Hematopoietic multipotent progenitor cell treated with erythropoietin and hydrocortisone succinate and interleukin-3 and kit ligand, for 6 days (in vitro differentiated cells): ENCODE data around the gene MSL1.

ENCODE experiments used
- DNase-seq: peaks from one replicate; pipeline ENCODE4 v3.0.0-alpha.2; 2015

Gene MSL1

DNA sequence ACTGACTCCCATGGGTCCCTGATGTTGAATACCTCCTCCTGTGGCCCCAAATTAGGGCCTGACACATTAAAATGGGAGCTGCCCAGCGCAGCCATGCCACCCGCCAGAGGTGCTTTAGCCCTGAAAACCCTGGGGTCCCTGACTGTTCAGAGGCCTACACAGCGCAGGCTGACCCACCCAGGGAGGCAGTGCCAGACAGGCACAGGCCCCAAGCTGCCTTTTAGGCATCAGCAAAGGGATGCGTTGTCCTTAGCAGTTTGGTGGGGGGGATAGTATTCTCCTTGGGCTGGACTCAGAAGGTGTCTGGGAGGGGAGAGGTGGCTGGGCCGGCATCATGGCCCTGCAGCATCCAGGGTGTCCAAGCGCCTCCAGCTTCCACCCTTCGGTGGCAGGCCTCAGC, 56.9 kb downstream of the MSL1 start:
- no peak for DNase-seq

DNA sequence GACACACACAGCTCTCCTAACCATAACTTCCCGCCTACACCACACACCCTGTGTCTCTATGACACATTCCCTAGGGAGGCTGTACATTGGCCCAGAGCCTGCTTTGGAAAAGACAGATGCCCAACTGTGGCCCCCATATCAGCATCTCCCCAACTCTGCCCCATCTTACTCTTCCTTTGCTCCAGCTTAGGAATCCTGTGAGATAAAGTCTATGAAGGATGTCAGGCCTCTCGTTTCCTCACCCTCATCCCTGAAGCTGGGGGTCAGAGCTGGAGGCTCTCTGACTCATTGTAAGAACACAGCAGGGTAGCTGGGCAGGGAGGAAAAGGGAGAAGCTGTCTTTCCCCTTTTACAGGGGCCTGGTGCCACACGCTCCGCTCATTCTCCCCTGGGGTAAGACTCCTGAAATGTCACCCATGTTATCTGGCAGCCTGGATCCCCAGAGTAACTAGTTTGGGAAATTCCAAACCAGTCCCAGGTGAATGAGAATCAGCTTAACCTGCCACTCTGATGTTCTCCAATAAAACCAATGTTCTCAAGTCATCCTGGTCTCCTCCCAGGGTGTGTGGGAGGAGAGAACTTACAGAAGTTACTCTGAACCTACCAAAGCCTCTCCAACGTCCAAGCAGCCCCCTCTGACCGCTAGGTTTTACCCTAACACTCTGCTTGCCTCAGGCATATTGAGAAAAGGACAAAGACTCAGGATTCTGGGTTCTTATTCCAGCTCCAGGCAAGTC, 58.3 kb downstream of the MSL1 start:
- no peak for DNase-seq

DNA sequence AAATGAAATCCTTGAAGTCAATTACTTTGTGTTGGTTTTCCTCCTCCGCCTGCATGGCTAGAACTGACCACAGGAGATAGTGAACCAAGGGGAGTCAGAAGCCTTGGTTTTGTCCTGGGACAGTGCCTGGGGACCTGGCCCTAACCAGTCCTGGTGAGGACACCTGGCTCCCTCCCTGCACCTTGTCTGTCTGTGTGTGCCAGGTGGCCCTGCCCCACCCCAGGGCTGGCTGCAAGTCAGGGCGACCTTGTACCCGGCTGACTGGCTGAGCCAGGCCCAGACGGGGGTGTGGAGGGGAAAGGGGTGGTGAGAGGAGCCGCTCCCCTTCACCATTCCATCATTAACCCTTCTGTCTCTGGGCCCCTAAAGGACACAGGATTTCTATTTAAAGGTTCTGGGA, 58.9 kb downstream of the MSL1 start:
- no peak for DNase-seq

DNA sequence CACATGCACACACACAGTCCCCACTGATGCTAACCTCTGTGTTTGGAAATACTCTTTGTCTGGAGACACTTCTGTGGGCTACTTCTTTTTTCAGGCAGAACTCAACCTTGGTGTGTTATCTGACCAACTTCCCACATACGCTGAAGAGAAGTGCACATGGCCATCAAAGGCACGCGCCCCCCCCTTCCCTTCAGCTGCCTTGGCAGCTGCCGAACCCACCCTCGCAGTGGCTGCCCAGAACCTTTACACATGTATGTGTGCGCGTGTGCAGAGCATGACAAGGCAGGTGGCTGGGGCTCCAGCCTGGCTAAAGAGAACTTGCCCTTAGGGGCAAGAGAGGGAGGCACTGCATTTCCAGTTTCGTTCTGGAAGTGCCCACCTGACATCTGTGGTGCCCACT, 59.4 kb downstream of the MSL1 start:
- DNase-seq = no peak

DNA sequence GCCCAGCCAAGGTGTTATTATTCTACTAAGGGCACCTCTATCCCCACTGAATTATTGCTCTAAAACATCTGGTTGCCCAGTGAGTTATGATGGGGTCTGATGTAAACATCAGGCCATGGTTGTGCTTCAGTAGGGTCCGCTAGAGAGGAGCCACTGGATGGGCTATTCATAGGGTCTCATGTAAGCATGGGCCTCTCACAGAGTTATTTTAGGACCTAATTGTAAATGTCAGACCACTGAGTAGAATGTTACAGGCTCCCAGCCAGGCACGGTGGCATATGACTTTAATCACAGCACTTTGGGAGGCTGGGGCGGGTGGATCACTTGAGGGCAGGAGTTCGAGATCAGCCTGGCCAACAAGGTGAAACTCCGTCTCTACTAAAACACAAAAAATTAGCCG, 60.8 kb downstream of the MSL1 start:
- DNase-seq = no peak
